ENCODE data around the gene DPH3. TPM values are rescaled to one million over a fixed set of nuclear protein-coding genes. Genes with fewer than 3 reads are reported as not detected.

The DPH3 gene
- total and polyA plus RNA-seq, 9 of the 15 experiments (the other 6 are each of a cell fraction or from before 2014, with no cell fraction given): 15.9 to 131 (median 38.7) TPM

- ChIA-PET CTCF (ENCODE audit: low intra/inter-chr PET ratio) (no interaction called here), POLR2A (interaction anchor here (0.6 to 1.4 kb wide), 2 partner anchors 23 to 27 kb away, joined by 3 read pairs; no protein-coding TSS in a partner anchor)
- DNase-seq (ENCODE audit: extremely low read depth in 1 of 4, low spot score in 3 of 4) (peak in 2 of 4 experiments; percentile 29 to 31), ATAC-seq (peak; percentile 64), FAIRE-seq (no peak)
- no peaks in the 10 kb centered on the region for H3K79me2 ChIP-seq (ENCODE audit: control insufficient read depth, insufficient read depth, low read length)
- H3K9me1 ChIP-seq (ENCODE audit: control insufficient read depth, insufficient read depth, low read length): no peaks in the 10 kb centered on the region
- H3K9ac ChIP-seq (ENCODE audit: insufficient read depth in 1 of 2, low read depth in 2 of 2, low read length in 2 of 2): no peak overlapping the region
- H3K36me3 ChIP-seq (ENCODE audit: control insufficient read depth, insufficient read depth, low read length): no peaks in the 10 kb centered on the region
- WGBS (ENCODE audit: insufficient coverage, low coverage, missing lambda C conversion rate): 0% methylated on average over 2 of the region's 2 CpGs
- BruUV-seq (replicated peaks): no TSS peak
- no peak overlapping the region for H2AFZ ChIP-seq (ENCODE audit: low read depth, low read length)
- H3K27me3 ChIP-seq (ENCODE audit: control insufficient read depth in 2 of 2, insufficient read depth in 2 of 2, low read length in 2 of 2): peaks cover 0 to 8% of the 10 kb centered on the region in 2 experiments; a peak in 3 of 5 replicates
- no peak overlapping the region for H3K4me2 ChIP-seq (ENCODE audit: insufficient read depth, low read length)
- H3K27ac ChIP-seq (ENCODE audit: extremely low read depth, low read depth, low read length): no peak overlapping the region
- no peaks in the 10 kb centered on the region for H4K20me1 ChIP-seq (replicated peaks; ENCODE audit: control insufficient read depth, insufficient read depth, low read length)
- intact Hi-C loops (cut with micrococcal nuclease) (no loop called here), in situ Hi-C loops (cut with MboI) (no loop called here)
- TF ChIP-seq ZNF407 (IDR thresholded peaks at IDR 0.05; ENCODE audit: low read depth) (no peak), NCOR1 (IDR thresholded peaks at IDR 0.05) (no peak), USF1 (CRISPR knock-in tag; IDR thresholded peaks at IDR 0.05) (0 out of 2 replicates have a peak, but pooled peaks have one; percentile 18), CBX1 (IDR thresholded peaks at IDR 0.05; ENCODE audit: low read depth) (no peak), FOXJ3 (CRISPR knock-in tag; IDR thresholded peaks at IDR 0.05) (no peak), USF2 (CRISPR knock-in tag; IDR thresholded peaks at IDR 0.05) (peak; percentile 51), HMG20A (CRISPR knock-in tag; conservative IDR thresholded peaks at IDR 0.05) (no peak)
- H3K9me3 ChIP-seq (replicated peaks; ENCODE audit: control insufficient read depth, insufficient read depth, low read depth, low read length): no peaks in the 10 kb centered on the region
- H3K4me1 ChIP-seq (replicated peaks in 1 of 2; ENCODE audit: control insufficient read depth in 2 of 2, insufficient read depth in 2 of 2, low read length in 2 of 2): no peaks in the 10 kb centered on the region
- no peak overlapping the region for H3K4me3 ChIP-seq
Measured at GRCh38 chr3:16231983-16232382, 32.8 kb downstream of the DPH3 start.

All from K562 (cell line).